Activated CD4-positive, alpha-beta T cell treated with anti-CD3 and anti-CD28 coated beads, Interleukin-10, Interleukin-2, amounts not matched to agents 100 ng/mL and 50 ng/mL, durations not matched to agents 16 hours and 8 hours (primary cell): ENCODE measurements around the gene PTPN14.
A peak's percentile ranks its signal among the peaks of the same experiment; 100 is the strongest.

ENCODE experiments used
- DNase-seq: peaks from one replicate; pipeline ENCODE4 v3.0.0-alpha.2; 2020

Gene PTPN14

DNA sequence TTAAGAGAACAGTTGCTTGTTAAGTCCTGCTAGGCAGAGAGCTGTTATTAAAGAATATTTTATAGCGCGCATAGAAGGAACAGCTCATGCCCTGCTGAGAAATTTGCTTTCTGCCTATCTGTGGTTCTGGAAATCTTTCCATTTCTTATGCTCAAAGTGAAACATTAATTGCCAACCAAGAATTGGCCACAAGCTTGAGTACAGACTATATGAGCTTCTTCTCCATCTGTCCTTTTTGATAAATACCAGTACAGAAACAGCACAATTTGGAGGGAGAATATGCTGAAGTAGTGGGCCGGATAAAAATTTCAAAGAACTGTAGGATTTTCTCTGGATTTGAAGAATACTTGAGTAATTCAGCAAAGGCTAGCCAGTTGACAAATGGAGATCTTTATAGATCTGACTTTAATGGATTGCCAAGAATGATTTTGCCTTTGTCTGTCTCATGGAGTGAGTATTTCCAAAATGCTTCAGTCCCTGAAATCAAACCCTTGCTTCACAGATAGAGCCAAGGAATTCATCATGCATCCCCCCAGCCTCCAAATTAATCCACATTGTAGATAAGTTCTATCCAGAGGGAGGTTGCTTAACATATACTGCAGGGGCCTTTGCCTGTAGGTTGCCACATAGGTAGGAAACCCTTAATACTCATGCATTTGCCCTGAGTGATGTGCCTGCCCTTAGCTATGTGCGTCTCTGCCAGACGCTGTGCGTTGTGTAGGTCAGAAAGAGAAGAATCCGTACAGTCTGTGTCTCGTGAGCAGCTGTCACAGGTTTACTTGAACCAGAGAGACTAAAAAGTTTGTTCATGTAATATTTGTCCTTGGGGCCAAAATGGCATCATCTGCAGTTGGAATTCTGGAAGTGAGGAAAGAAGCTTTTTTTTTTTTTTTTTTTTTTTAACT, 226.3 kb downstream of the PTPN14 start:
- DNase-seq, result no peak

GRCh38 chr1:214321705-214322453, 229.5 kb downstream of the PTPN14 start:
- peak; percentile 22 for DNase-seq

GRCh38 chr1:214319938-214320337, 231.5 kb downstream of the PTPN14 start:
- DNase-seq, result no peak

- DNase-seq, result no peak
These were observed 232.3 kb downstream of the PTPN14 start for GRCh38 chr1:214318956-214319736.

DNA sequence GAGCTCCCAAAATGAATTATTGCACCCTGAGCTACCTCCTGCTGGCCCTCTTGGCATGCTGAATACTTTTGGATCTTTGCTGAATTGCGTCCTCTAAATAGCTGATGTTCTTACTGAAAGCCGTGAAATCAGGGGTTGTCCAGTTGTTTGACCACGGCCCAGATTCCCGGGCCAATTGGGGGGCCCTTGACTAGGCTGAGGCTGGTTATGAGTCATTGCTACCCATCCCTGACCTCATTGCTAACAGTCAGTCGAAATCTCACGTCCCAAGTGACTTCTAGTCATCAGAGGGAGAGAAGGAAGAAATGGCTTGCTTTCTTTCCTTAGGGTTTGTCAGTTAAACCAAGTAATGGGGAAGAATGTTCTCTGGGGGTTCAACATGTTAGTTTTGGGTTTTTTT, 233.0 kb downstream of the PTPN14 start:
- no peak for DNase-seq

GRCh38 chr1:214317734-214318133, 233.7 kb downstream of the PTPN14 start:
- no peak for DNase-seq

GRCh38 chr1:214317300-214317699, 234.1 kb downstream of the PTPN14 start:
- no peak for DNase-seq

GRCh38 chr1:214316593-214316992, 234.8 kb downstream of the PTPN14 start:
- no peak for DNase-seq

- DNase-seq, result no peak
These were observed 237.1 kb downstream of the PTPN14 start for GRCh38 chr1:214314178-214314843.

DNA sequence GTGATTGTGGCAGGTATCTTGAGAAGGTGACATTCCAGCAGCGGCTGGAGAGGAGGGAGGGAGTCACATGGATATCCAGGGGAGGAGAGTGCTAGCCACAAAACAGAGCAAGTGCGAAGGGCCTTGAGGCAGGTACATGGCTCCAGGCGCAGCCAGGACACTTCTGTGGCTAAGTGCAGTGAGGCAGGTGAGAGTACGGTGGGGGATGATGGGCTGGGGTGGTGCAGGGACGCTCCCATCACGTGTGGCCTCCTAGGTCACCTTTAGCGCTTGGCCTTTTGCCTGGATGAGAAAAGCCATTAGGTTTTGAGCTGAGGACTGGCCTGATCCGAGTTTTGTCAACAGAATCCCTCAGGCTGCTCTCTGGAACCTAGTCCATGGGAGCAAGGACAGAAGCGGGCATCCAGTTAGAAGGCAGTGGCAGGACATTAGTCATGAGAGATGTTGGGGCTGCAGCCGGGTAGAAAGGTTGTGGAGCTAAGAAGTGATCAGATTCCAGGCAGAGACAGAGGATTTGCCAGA, 238.8 kb downstream of the PTPN14 start:
- DNase-seq, result no peak

GRCh38 chr1:214310777-214311690, 240.4 kb downstream of the PTPN14 start:
- no peak for DNase-seq

- peak; percentile 47 for DNase-seq
These were observed 241.4 kb downstream of the PTPN14 start for GRCh38 chr1:214310010-214310409.

DNA sequence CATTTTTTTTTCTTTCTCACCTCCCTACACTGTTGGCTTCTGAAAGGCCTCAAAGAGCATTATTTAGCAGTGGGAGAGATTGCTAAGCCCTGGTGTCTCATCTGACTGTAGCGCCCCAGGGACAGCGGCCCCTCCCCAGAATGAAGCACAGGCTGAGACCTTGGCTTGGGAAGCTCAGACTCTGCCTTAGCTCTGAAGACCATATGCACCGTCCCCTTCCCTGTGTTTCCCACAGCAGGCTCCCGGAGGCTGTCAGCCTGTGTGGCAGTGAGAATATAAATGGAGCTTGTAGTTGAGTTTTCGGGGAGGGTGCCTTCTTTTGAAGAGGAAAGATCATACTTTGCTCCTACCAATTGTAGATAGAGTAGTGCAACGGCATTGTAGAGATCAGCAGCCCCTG, 245.1 kb downstream of the PTPN14 start:
- DNase-seq, result no peak

DNA sequence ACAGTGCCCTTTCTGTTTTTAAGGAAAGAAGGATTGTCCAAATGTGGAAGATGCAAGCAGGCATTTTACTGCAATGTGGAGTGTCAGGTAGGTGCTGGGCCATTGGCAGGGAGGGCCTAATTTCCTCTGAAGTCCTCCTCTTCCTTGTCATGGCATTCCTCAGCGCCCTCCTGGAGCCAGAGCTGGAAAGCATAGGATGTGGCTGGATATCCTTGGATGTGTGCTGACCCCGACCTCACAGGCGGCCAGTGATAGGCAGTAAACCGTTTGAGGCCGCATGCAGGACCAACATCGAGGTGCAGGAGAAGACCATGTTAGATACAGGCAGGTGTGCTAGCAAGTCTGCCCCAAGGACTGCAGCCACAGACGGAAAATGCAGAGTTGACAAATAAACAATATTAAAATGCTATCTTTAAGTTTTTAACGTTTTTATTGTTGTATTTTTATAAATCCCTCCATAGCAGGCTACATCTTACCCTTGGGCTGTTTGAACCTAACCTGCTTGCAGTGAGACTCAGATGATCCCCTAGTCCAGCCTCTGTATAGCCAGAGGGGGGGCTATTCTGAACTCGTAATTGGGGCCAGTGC, 246.1 kb downstream of the PTPN14 start:
- no peak for DNase-seq

- DNase-seq, result no peak
These were observed 248.1 kb downstream of the PTPN14 start for GRCh38 chr1:214303141-214303930.

DNA sequence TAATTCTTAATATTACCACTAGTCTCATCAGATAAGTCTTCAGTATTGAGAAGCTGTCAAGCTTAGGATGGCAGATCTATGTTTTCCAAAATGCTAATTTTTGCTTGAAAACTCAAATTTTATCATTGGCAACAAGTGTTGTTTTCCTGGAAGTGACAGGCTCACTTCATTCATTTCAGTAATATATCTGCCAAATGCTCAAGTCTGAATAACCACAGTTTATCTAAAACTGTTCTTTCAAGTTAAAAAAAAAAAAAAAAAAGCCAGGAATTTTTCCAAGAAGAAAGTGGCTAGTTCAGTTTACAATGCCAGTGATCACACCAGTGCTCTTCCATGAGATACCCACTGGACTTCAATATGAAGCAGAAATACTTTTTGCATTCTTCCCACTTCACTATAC, 249.9 kb downstream of the PTPN14 start:
- DNase-seq, result no peak

- no peak for DNase-seq
These were observed 251.1 kb downstream of the PTPN14 start for GRCh38 chr1:214300149-214300780.
